Osteocyte (in vitro differentiated cells): ENCODE results near the gene FECH. TPM values are rescaled to one million over a fixed set of nuclear protein-coding genes. Genes with fewer than 3 reads are reported as not detected.

Source experiments
- DNase-seq: peaks from one replicate; pipeline ENCODE4 v3.0.0; 2021; ENCODE audit warnings: mixed read lengths; ENCODE audit not compliant: unreplicated experiment; ENCODE audit errors: extremely low spot score
- H3K27ac Mint-ChIP-seq: one replicate; pipeline ENCODE4 v1.8.0; 2021; ENCODE audit warnings: mild to moderate bottlenecking, mixed read lengths; ENCODE audit not compliant: unreplicated experiment
- H3K27me3 Mint-ChIP-seq: one replicate; pipeline ENCODE4 v1.8.0; 2021; ENCODE audit warnings: mixed read lengths; ENCODE audit not compliant: unreplicated experiment
- H3K36me3 Mint-ChIP-seq: one replicate; pipeline ENCODE4 v1.8.0; 2021; ENCODE audit warnings: mixed read lengths; ENCODE audit not compliant: unreplicated experiment
- H3K4me1 Mint-ChIP-seq: one replicate; pipeline ENCODE4 v1.8.0; 2021; ENCODE audit warnings: mixed read lengths; ENCODE audit not compliant: unreplicated experiment
- H3K4me3 Mint-ChIP-seq: one replicate; pipeline ENCODE4 v1.8.0; 2021; ENCODE audit warnings: mild to moderate bottlenecking, moderate library complexity, mixed read lengths; ENCODE audit not compliant: unreplicated experiment
- H3K9me3 Mint-ChIP-seq: one replicate; pipeline ENCODE4 v1.8.0; 2021; ENCODE audit warnings: mixed read lengths; ENCODE audit not compliant: unreplicated experiment
- CTCF ChIP-seq: fragments of 200-600 bp; sonication (generic); IDR thresholded peaks from 2 replicates; pipeline ENCODE4 v1.5.0; 2021; ENCODE audit warnings: antibody characterized with exemption, mild to moderate bottlenecking, moderate library complexity
- long read RNA-seq: library from polyadenylated mRNA; unstranded; transcript quantifications from one replicate; pipeline ENCODE4 v2.0.0, GENCODE V29; 2021
- total RNA-seq: library from RNA; stranded (reverse); gene quantifications from 2 replicates; pipeline ENCODE4 v1.2.1, GENCODE V29; 2021

Gene FECH
- total RNA-seq = 28.0 and 31.8 TPM in 2 replicates
- long read RNA-seq, transcript FECH-202 (11 exons, 2,526 nt) = minor isoform, 18 of 207 reads
- long read RNA-seq, transcript FECH-201 (11 exons, 3,853 nt) = major isoform, 157 of 207 reads
- long read RNA-seq, partial matches to known transcripts = 17 of 207 reads
- long read RNA-seq, other reads (novel, unspliced or antisense) = 14 of 207 reads

GRCh38 chr18:57586251-57587049 is at the start of gene FECH:
TSS of gene FECH (minus strand) at chr18:57586702. CDS start at chr18:57586620, 82 bp downstream.
- H3K27me3 Mint-ChIP-seq = no peaks in the 10 kb centered on the region
- TF ChIP-seq CTCF = no peak
- no peaks in the 10 kb centered on the region for H3K9me3 Mint-ChIP-seq
- H3K36me3 Mint-ChIP-seq = peaks cover 4% of the 10 kb centered on the region
- peaks cover 17% of the 10 kb centered on the region for H3K4me1 Mint-ChIP-seq
- peak; percentile 90 for DNase-seq
- peak within 1 kb of the TSS; percentile 81 for H3K4me3 Mint-ChIP-seq
- peak within 1 kb of the TSS; percentile 85 for H3K27ac Mint-ChIP-seq

GRCh38 chr18:57635003-57635822 is 48.7 kb upstream of the FECH start:
- DNase-seq = no peak
- no peaks in the 10 kb centered on the region for H3K9me3 Mint-ChIP-seq
- H3K27ac Mint-ChIP-seq = no peak overlapping the region

GRCh38 chr18:57631697-57632096 is 45.2 kb upstream of the FECH start:
- Mint-ChIP-seq H3K4me1 (peaks cover 24% of the 10 kb centered on the region), H3K4me3 (peak overlapping the region; percentile 55), H3K36me3 (no peaks in the 10 kb centered on the region), H3K27ac (peak overlapping the region; percentile 25), H3K9me3 (no peaks in the 10 kb centered on the region), H3K27me3 (no peaks in the 10 kb centered on the region)
- no peak for DNase-seq
- no peak for TF ChIP-seq CTCF

More at GRCh38 chr18:57635003-57635822, 48.7 kb upstream of the FECH start:
- TF ChIP-seq CTCF = no peak
- Mint-ChIP-seq H3K4me3 (no peak overlapping the region), H3K4me1 (peaks cover 12% of the 10 kb centered on the region), H3K36me3 (peaks cover 2% of the 10 kb centered on the region), H3K27me3 (no peaks in the 10 kb centered on the region)

GRCh38 chr18:57630754-57631595 is 44.5 kb upstream of the FECH start:
- Mint-ChIP-seq H3K36me3 (no peaks in the 10 kb centered on the region), H3K4me1 (peaks cover 24% of the 10 kb centered on the region), H3K9me3 (no peaks in the 10 kb centered on the region), H3K27me3 (no peaks in the 10 kb centered on the region), H3K27ac (peak overlapping the region; percentile 96), H3K4me3 (peak overlapping the region; percentile 96)
- no peak for DNase-seq
- TF ChIP-seq CTCF = no peak
